SK-N-DZ (cell line): Measurements from ENCODE around the gene CCDC88A.
A peak's percentile ranks its signal among the peaks of the same experiment; 100 is the strongest.

ENCODE experiments used
- DNase-seq: peaks from one replicate; pipeline ENCODE4 v3.0.0-alpha.2; 2015; ENCODE audit warnings: low spot score

Gene CCDC88A

DNA sequence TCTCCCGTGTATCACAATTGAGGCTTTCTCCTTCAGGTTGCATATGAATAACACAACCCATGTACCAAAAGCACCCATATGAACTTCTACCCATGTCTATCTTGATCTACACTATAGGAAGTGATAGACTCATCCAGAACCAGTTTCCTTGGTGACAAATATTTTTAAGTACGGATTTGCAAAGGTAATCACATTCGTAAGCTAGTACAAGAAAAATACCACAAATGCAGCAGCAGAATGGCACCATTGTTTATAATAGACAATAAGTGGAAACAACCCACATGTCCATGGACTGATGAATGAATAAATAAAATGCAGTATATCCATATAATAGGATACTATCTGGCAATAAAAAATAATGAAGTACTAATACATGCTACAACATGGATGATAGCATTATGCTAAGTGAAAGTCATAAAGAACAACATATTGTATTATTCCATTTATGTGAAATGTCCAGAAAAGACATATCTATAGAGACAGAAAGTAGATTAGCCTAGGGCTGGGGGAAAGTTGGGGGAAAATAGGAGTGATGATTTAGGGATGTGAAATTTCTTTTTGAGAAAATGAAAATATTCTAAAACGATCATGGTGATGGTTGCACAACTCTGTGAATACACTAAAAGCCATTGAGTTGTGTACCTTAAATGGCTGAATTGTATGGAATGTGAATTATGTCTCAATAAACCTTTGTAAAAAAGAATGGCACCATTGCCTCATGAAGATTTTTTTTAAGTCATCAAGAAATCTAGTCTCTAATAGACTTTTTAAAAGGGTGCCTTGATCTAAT is 3.4 kb upstream of the CCDC88A start:
- DNase-seq: no peak

DNA sequence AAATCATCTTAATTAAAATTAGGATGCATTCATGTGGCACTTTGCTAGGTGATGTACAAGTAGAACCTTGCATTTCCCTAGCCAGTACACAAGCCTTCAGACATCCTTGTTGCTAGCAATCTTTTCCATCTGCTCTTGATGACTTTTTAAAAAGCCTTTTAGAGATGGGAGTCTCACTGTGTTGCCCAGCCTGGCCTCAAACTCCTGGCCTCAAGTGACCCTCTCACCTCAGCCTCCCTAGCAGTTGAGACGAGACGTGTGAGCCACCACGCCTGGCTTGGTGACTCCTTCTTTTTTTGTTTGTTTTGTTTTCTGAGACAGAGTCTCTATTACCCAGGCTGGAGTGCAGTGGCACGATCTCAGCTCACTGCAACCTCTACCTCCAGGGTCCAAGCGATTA is 1.7 kb upstream of the CCDC88A start:
- no peak for DNase-seq

DNA sequence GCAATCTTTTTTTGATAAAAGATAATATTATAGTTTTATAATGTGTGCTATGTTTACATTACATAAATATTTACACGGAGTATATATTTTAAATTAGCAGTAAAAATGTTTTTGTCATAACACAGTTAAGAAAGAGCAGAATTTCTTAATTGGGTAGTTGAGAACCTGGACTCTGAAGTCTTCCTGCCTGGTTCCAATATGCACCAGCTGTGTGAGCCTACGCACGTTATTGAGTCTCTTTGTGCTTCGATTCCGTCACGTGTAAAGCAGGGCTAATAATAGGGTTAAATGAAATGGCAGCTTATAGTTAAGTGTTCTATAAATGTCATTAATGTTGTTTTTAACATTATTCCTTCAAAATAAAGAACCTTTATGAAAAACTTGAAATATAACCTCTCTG is 1.2 kb upstream of the CCDC88A start:
- DNase-seq: no peak

DNA sequence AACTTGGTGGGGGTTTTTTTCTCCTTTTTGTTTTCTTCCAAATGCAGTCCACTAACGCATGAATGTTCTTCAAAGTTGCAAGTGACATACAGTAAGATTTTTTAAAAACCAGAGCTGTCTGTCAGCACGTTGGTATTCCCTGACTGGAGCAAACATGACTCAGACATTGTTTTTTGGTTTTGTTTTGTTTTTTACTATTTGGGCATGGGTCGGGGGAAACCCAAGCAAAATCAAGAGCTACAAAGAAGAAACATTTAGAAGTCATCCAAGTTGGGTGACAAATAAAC is 726 bp upstream of the CCDC88A start:
- DNase-seq: no peak

DNA sequence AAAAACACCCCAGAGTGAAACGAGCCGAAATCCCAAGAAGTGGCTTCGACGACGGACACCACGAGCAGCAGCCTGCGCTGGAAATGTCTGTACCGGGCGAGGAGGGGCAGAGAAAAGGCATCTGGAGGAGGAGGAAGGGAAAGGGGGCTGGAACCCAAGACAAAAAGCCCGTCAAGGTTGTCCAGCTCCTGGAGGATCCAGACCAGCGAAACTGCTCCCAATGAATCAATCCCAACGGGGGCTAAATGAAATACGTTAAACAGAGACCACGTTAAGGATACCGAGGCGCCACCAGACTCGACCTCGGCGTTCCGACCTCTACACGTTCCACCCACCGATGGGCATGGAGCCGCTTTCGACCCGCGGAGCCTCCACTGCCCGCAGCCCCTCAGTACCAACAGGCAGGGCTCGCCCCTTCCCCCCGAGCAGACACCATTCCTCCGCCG is 400 bp downstream of the CCDC88A start:
- DNase-seq: no peak

DNA sequence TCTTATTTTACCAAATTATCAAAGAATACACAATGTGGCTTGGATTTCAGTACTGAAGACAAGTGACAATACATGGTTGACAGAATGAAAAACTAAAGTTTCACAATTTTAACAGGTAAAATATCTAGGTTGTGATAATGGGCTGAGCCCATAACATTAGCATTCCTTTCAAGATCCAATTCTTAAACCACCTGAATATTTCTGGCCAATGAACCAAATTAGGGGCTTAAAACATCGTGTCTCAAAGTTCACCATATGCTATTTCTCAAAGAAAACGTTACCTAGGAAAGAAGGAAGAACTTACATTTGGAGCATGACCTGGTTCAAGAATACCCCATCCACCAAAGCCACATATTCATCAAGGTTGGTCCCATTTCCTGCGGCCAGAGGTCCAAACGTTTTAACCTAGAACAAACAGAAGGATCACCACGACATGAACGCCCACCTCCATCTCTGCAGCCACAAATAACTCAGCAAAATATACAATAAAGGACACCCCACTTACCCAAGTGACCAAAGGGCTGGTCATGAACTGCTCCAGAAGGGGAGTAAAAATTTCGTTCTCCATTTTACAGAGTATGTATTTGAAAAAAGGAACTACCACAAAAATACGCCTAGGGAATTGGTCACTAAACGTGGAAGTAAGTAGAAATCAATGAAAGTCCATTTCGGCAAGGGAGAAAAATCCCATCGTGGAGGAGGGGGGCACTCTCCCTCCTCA is 984 bp downstream of the CCDC88A start:
- peak; percentile 27 for DNase-seq

DNA sequence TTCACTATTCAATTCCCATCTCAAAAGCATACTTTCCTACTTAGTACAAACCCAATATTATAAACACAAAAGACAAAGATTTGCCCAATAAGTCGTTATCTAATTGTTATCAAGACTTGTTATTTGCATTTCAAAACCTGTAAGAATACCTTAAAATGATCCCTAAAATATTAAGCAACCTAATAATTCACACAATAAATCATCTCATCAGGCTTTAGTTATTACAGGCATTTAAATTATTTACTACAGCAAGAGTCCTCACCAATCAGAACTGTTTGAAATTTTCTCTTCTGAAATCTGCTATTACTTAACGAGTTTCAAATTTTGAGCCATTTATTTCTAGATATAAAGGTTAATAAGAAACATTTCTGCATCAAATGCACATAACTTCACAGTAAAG is 1.6 kb downstream of the CCDC88A start:
- no peak for DNase-seq

DNA sequence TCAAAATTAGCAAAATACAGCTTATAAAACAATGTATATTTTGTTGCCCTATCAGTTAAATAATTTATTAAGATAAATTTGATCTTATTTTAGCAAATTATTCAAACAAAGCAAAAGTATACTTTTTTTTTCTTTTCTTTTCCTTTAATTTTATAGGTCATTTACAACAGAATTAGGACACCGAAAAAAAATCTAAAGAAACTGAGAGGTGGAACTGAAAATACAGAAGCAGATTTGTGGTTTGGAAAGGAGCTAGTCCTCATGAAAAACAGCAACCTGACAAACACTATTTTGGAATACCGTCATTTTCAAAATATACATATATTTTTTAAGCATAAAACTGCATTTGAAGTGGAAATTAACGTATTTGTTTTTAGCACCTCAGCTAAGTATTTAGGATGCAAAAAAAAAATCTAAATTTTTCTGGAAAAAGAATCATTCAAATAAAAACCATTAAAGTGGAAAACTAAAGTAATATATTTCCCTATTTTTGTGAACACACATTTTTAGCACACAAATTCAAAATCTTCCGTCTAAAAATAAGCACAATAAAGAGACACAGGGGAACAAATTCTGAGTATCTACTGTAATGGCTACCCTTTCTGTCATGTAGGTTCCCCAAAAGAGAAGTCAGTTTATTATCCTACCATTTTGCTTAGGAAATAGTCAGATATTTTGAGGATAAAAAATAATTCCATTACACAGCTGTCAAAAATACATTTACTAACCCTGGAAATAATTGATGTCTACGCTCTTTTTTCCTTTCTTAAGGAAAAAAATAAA is 2.7 kb downstream of the CCDC88A start:
- DNase-seq: no peak

DNA sequence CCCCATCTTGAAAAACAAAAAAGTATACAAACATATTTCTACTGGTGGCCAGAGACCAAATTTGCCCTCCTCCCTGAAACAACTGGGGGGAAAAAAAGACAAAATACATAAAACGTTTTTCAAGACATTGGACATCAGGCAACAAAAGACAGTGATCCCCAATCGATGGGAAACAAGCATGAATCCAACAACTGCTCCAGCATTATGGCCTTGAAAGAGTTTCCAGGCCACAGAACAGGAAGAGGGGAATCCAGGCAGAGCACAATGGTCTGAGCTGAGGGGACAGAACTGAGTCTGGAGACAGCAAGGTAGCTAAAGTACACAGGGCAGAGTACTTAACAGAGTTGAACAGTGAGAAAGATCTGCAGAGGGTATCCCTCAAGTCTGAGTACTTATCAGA is 4.4 kb downstream of the CCDC88A start:
- DNase-seq: no peak

DNA sequence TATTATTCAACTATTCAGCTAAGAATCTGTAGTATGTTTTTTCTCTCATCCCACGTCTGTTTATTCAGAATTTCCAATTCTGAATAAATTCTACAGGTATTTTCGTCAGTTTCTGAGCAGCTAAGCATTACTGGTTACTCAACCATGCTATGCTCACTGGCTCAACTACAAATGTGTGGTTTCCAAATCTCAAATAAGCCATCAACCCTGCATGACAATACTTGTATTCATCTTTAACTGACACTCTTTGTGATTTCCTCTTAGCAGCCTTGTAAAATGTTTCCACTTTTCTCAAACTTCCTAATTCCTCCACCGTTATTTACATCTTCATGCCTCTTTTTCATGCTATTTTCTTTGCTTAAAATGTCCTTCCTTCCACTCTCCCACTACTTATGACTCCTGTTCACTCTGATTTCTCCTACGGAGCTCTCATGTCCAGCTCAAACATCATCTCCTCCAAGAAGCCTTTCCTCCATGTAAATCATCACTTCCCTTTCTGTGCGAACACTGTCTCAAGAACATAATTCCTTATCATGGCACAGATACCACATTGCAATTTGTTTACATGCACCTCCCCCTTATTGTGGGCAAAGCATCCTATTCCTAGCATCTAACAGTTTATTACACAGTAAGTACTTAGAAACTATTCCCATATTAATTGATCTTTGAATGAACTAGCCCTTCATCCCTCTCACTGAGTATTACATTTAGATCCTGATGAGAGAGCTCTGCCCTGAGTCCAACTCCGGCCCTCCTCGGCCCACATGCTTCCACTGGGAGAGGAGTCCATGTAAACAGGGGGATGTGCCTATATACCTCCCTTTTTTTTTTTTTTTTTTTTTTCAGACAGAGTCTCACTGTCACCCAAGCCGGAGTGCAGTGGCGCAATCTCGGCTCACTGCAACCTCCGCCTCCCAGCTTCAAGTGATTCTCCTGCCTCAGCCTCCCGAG is 10.5 kb downstream of the CCDC88A start:
- no peak for DNase-seq

DNA sequence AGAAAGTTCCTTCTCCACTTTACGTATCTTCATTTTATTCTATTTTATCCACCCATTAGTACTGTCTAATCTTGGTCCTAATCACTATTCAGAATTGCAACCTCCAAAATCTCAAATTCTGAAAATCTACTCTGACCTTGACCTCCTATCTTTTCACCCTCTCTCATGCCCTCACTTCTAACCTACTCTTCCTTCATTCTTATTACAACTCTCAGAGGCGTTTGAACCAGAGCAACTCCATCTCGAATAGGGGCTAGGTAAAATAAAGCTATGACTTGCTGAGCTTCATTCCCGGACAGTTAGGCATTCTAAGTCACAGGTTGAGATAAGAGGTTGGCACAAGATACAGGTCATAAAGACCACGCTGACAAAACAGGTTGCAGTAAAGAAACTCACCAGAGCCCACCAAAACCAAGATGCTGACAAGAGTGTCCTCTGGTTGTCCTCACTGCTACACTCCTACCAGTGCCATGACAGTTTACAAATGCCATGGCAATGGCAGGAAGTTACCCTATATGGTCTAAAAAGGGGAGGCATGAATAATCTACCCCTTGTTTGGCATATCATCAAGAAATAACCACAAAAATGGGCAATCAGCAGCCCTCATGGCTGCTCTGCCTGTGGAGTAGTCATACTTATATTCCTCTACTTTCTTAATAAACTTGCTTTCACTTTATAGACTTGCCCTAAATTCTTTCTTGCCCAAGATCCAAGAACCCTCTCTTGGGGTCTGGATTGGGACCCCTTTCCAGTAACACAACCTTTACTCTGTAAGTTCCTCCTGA is 11.4 kb downstream of the CCDC88A start:
- DNase-seq: no peak

DNA sequence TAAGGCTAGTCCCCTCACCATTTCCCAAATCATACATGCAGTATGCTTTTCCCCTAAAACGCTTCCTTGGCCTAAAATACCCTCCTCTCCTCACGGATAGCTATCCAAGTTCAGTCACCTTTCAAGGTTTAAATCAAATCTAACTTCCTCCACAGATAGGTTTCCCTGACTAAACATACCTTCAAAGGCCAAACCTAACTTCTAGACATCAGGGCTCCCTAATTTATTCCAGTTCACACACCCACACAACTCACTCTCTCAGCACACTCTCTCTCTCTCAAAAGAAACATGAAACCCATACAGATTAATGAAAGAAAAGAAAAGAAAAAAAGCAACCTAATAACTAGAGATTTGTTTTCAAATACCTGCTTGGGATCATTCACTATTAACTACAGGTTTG is 14.5 kb downstream of the CCDC88A start:
- DNase-seq: no peak

DNA sequence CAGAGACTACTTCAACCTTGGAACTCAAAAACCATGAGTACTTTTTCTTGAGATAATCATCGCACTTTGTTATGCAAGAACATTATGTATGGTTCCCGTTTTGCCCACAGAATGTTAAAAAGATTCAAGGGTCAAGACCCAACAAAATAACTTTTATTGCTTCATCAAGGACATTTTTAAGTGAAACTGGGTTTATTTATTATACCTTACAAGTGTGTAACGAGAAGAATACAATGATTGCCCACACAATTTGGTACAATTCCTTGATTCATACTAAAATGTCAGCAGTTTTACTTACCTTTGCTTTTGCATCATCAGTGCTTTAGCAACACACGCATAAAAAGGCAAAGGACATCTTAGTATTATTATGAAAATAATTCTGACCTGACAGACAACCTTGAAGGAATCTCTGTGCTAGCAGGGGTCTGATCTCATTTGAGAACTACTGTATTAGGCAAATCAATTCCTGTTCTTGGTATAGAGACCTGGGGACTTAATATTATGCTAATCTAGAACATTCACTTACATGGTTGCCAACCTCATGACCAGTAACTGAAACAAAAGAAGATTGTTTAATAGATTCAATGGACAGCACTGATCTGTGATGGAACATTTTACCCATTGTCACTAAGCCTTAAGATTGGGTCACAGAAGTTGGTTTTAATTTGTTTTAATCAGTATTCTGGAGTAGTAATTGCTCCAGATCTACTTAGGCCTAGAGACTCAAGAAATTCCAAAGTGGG is 16.2 kb downstream of the CCDC88A start:
- no peak for DNase-seq

DNA sequence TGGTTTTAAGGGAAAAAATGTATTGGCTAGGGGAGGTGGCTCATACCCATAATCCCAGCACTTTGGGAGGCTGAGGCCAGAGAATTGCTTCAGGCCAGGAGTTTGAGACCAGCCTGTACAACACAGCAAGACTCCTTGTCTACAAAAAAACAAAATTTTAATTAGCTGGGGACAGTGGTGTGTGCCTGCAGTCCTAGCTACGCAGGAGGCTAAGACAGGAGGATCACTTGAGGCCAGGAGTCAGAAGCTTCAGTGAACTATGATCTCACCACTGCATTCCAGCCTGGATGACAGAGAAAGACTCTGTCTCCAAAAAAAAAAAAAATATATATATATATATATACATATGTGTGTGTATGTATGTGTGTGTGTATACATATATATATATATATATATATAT is 18.5 kb downstream of the CCDC88A start:
- DNase-seq: no peak

DNA sequence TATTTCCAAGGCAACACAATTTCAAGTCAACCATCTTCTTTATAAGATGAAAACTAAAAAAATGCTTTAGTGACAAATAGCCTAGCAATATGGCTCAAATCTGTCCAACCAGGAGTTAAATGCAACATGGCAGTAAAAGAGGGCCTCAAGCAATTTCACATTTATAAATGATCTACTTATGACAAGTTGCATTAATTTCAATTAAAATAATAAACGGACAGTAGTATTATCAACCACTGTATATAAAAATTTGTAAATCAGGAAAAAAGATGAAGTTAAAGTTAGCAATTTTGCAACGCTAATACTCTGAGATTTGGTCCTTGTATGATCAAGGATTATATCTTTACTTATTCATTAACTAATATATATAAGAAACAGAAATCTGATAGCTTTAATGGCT is 19.3 kb downstream of the CCDC88A start:
- no peak for DNase-seq

DNA sequence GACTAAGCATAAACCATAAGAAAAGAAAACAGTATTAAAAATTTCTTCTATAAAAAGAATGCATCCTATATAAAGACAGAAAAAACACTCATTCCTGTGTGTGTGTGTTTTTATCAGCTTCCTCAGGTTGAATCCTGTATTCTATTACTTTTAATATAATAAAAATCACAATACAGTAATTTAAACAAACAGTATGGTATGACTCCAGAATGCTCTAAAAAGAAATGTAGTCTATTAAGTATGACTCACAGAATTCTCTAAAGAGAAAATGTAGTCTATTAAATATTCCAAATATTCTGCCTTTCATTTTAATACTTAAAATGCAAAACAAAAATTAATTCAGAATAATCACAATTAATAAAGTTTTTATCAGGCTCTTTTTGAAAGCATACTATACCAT is 19.8 kb downstream of the CCDC88A start:
- DNase-seq: no peak

DNA sequence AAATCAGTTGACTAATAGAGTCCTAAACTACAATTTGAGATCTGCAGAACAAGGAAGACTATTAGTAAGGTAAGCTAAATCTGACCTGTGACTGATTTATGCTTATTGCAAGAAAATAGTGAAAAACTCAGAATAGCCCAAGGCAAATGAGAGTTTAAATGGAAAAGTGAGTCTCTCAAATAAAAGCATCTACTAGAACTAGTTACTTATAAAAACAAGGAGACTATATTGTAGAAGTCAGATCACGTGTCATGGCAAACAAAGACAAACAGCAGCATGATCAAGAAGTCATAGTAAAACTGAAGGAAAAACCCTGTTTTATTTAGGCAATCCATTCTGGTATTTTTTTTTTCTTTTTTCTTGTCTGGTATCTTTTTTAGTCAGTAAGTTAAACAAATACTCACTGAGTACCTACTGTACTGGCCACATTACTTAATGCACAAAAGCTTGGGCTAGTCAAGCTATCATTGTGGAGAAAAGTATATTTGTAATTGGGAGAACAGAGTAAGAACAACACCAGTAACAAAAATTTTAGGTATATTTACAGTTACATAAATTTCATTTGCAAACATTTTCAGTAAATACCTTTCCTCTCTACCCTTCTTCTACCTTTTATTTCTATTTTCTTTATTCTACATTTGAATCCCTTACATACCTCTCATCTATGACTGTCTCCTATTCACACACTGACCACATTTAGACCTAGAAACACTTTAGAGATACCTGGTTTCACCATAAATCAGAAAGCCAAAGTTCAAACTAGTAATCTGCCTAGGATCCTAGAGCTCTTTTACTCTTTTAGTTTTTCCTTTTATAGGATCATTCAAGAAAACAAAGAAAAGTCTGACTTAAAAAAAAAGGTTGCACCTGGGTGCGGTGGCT is 23.7 kb downstream of the CCDC88A start:
- no peak for DNase-seq

DNA sequence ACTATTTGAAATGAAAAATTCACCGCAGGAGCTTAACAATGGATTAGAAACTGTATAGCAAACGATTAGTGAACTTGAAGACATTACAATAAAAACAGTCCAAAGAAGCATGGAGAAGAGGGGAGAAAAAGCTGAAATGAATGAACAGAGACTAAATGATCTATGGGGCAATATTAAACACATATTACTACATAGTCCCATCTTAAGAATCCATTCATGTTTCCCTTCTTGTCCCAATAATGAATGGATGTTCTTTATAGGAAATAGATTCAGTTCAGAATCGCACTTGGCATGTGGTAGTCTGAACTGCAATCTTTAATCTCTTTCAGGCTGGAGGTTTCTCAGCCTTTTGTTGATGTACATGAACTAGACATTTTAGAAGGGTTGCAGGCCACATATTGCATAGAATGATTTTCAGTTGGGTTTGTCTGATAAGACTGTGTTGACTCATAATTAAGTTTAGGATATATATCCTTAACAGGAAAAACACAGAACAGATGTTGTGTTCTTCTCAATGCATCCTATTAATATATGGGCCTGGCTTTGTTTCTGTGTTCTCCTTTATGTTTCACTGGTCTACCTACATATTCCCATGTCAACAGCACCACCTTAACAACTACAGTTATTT is 27.9 kb downstream of the CCDC88A start:
- peak; percentile 94 for DNase-seq
